Tibial nerve (tissue), 4 donors: ENCODE data around the gene NSD2.

Experiments
- CTCF ChIP-seq, 5 experiments: fragments of 200-600 bp in 3 of 5; fragments of 450-650 bp in 2 of 5; sonication (generic) in 3 of 5; IDR thresholded peaks; one replicate each; pipeline ENCODE4 v1.5.1; 2016 to 2019; ENCODE audit warnings: antibody characterized with exemption in 5 of 5, mild to moderate bottlenecking in 3 of 5, moderate library complexity in 2 of 5
- EP300 ChIP-seq, 2 donors: sonication (generic); formaldehyde crosslinking; IDR thresholded peaks; one replicate each; pipeline ENCODE4 v1.6.1; 2017; ENCODE audit warnings: antibody characterized with exemption in 2 of 2, mild to moderate bottlenecking in 1 of 2
- POLR2A ChIP-seq, 2 donors: fragments of 450-650 bp; IDR thresholded peaks; one replicate each; pipeline ENCODE4 v1.6.1; 2017; ENCODE audit warnings: antibody characterized with exemption in 2 of 2, mild to moderate bottlenecking in 2 of 2, moderate library complexity in 2 of 2

GRCh38 chr4:1991596-1992434 is 120.6 kb downstream of the NSD2 start:
- TF ChIP-seq CTCF (IDR thresholded peaks at IDR 0.05) (no peak), POLR2A (IDR thresholded peaks at IDR 0.05) (no peak), EP300 (IDR thresholded peaks at IDR 0.05) (no peak)
